HFF-Myc (cell line): Measurements from ENCODE around the gene STAM2.

Experiments used
- DNase-seq: peaks from one replicate; pipeline ENCODE4 v3.0.0-alpha.2; 2011; ENCODE audit warnings: low read depth; ENCODE audit errors: extremely low read depth
- H3K4me3 ChIP-seq: replicated peaks from 2 replicates; pipeline ENCODE4 v1.5.1; 2011; ENCODE audit warnings: low read depth, mild to moderate bottlenecking, control low read depth, low read length
- CTCF ChIP-seq: IDR thresholded peaks from 2 replicates; pipeline ENCODE4 v1.5.1; 2012; ENCODE audit warnings: mild to moderate bottlenecking, low read depth, low read length, control low read depth; ENCODE audit errors: missing control alignments

STAM2 gene

DNA sequence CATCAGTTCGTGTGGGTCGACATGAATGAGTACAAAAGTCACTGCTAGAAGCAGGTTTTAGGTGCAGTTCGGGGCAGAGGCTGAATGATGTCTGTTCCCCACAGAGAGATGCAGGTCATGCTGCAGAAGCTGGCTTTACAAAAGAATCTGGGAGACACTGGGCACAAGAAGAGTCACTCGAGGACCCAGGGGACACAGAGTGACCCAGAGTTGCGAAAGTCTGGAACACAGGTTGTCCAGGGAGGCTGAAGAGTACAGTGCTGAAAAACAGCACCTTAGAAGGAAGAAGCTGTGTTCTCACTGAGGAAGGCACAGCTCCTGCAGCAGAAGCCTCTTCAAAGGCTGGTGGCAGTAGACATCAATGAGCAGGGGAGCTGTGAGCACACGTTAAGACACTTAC lies 91.5 kb downstream of the STAM2 start:
- no peak for DNase-seq
- H3K4me3 ChIP-seq: no peak overlapping the region
- TF ChIP-seq CTCF: no peak

GRCh38 chr2:152083202-152083875 lies 92.2 kb downstream of the STAM2 start:
- no peak for DNase-seq
- no peak for TF ChIP-seq CTCF
- no peak overlapping the region for H3K4me3 ChIP-seq

DNA sequence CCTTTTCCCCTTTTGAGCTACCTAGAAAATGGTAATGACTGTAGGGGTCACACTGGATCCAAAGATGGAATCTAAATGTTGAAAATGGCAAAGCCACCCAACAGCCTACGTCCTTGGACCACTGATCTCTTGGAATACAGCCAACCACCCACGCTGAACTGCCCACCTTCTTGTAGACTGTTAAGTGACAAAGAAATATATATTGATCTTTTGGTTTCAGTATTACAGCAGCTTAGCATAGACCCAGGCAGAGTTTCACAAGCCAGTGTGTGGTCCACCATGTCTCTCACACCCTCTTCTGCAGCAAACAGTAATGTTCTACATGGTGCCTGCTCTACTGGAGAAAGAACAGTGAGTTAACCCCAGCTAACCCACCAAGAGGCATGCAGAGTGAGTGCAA lies 96.9 kb downstream of the STAM2 start:
- no peak for DNase-seq
- H3K4me3 ChIP-seq: no peak overlapping the region
- no peak for TF ChIP-seq CTCF

DNA sequence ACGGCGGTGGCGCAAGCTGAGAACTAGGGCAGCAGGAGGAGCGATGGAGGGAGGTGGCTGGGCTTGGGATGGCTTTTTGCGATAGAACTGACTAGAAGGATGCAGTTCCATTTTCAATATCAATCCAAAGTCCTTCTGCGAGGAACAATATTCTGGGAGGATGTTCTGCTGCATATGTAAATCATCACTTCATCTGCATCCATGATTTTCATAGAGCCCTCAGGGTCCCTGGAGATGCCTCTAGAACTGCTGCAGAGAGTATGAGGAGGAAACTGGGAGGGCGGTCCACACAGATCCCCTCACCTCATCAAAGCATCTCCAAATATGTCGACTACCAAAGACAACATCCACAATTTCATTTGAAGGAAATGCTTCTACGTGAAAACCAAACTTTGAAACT lies 97.5 kb downstream of the STAM2 start:
- no peak for DNase-seq
- no peak for TF ChIP-seq CTCF
- H3K4me3 ChIP-seq: no peak overlapping the region

GRCh38 chr2:152075461-152076050 lies 100.0 kb downstream of the STAM2 start:
- TF ChIP-seq CTCF: no peak
- DNase-seq: no peak
- no peak overlapping the region for H3K4me3 ChIP-seq

GRCh38 chr2:152072011-152072410 lies 103.6 kb downstream of the STAM2 start:
- DNase-seq: no peak
- TF ChIP-seq CTCF: no peak
- H3K4me3 ChIP-seq: no peak overlapping the region
